Tibial artery (tissue), 4 donors: ENCODE measurements around the gene ST6GALNAC2.

Experiments used
- DNase-seq, 2 donors: peaks; one replicate each; pipeline ENCODE4 v3.0.0-alpha.2; 2019
- H3K27ac ChIP-seq, 2 donors: fragments of 200-600 bp; sonication (generic) in 1 of 2; 1 replicate in 1 of 2; 2 replicates in 1 of 2; pipeline ENCODE4 v1.5.1; 2018 to 2019; ENCODE audit warnings: mild to moderate bottlenecking in 1 of 2
- H3K27me3 ChIP-seq, 2 donors: fragments of 200-600 bp; sonication (generic) in 1 of 2; one replicate each; pipeline versions ENCODE4 v1.5.1 to v1.6.0; 2016 to 2019
- H3K36me3 ChIP-seq, 3 donors: fragments of 200-600 bp; sonication (generic) in 2 of 3; one replicate each; pipeline ENCODE4 v1.5.1; 2016 to 2019; ENCODE audit warnings: mild to moderate bottlenecking in 2 of 3
- H3K4me1 ChIP-seq, 4 donors: fragments of 200-600 bp; sonication (generic) in 2 of 4; 1 replicate in 3 of 4; 2 replicates in 1 of 4; pipeline ENCODE4 v1.5.1; 2016 to 2019
- H3K4me3 ChIP-seq, 2 donors: fragments of 200-600 bp; sonication (generic) in 1 of 2; 1 replicate in 1 of 2; 2 replicates in 1 of 2; pipeline ENCODE4 v1.5.1; 2018 to 2019; ENCODE audit warnings: mild to moderate bottlenecking in 2 of 2
- H3K9me3 ChIP-seq, 3 donors: fragments of 200-600 bp; sonication (generic) in 1 of 3; one replicate each; pipeline ENCODE4 v1.5.1; 2016 to 2019
- intact Hi-C: fragments of 100-400 bp; cut with DNase I; formaldehyde crosslinking; loops from one replicate; pipeline ENCODE4 v1.15.0; 2023; ENCODE audit warnings: low total_unique reads
- TF ChIP-seq, protein P1 (sequence below), 2 experiments: fragments of 200-600 bp in 1 of 2; fragments of 450-650 bp in 1 of 2; IDR thresholded peaks; one replicate each; pipeline ENCODE4 v1.5.1; 2017 to 2019; ENCODE audit warnings: antibody characterized with exemption in 2 of 2, mild to moderate bottlenecking in 1 of 2, moderate library complexity in 1 of 2

Gene ST6GALNAC2

DNA sequence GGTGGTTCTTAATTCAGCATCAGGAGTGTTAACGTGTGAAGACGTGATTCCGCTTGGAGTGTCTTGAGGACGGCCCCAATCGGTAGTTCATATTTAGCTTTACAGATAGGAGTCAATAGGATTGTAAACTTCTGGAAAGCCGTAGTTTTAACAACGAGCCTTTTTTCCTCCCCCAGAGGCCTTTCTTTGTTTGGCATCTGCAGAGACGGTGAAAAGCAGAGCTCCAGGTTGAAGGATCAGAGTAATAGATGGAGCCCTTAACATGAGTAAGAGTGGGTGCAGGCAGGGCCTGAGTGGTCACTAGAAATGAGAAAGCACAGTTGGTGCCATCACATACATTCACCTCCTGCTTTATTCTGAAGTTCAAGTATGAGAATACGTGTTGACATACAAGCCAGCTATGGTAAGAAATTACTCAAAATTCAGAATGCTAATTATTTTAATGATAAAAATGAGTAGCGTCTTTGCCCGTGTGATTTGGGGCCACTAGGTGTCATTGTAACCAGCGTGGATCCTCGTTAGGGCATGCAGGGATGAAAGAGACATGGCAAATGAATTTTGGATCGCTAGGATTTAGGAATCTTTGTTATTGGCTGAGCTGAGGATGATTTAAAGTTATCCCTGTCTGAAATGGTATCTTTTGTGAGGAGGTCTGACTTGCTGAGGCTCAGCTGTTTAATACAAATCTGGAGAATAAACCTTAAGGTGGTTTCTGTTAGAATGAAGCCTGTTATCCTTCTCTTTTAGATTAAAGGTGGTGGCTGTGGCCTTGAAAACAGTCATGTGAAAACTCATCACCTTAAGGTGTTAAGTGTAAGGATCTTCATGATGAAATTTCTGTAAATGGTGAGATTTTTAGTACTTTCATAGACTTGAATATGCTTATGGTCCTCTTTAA is 27.2 kb downstream of the ST6GALNAC2 start:
- intact Hi-C loops, result loop anchor here (10.0 kb wide), 1 partner anchor 156 kb away; the partner anchor contains the start of gene MXRA7
- Histone ChIP-seq H3K4me3 (peak overlapping the region; percentile 61 to 70), H3K4me1 (peaks cover 0 to 54% (median 22%) of the 10 kb centered on the region in 4 donors), H3K27me3 (no peaks in the 10 kb centered on the region), H3K27ac (peak overlapping the region; percentile 81 to 83), H3K9me3 (no peaks in the 10 kb centered on the region), H3K36me3 (peaks cover 6 to 16% (median 13%) of the 10 kb centered on the region in 3 donors)
- TF ChIP-seq, protein P1, sequence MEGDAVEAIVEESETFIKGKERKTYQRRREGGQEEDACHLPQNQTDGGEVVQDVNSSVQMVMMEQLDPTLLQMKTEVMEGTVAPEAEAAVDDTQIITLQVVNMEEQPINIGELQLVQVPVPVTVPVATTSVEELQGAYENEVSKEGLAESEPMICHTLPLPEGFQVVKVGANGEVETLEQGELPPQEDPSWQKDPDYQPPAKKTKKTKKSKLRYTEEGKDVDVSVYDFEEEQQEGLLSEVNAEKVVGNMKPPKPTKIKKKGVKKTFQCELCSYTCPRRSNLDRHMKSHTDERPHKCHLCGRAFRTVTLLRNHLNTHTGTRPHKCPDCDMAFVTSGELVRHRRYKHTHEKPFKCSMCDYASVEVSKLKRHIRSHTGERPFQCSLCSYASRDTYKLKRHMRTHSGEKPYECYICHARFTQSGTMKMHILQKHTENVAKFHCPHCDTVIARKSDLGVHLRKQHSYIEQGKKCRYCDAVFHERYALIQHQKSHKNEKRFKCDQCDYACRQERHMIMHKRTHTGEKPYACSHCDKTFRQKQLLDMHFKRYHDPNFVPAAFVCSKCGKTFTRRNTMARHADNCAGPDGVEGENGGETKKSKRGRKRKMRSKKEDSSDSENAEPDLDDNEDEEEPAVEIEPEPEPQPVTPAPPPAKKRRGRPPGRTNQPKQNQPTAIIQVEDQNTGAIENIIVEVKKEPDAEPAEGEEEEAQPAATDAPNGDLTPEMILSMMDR (IDR thresholded peaks at IDR 0.05), result peak in 1 of 2 experiments; percentile 13
- DNase-seq, result no peak

DNA sequence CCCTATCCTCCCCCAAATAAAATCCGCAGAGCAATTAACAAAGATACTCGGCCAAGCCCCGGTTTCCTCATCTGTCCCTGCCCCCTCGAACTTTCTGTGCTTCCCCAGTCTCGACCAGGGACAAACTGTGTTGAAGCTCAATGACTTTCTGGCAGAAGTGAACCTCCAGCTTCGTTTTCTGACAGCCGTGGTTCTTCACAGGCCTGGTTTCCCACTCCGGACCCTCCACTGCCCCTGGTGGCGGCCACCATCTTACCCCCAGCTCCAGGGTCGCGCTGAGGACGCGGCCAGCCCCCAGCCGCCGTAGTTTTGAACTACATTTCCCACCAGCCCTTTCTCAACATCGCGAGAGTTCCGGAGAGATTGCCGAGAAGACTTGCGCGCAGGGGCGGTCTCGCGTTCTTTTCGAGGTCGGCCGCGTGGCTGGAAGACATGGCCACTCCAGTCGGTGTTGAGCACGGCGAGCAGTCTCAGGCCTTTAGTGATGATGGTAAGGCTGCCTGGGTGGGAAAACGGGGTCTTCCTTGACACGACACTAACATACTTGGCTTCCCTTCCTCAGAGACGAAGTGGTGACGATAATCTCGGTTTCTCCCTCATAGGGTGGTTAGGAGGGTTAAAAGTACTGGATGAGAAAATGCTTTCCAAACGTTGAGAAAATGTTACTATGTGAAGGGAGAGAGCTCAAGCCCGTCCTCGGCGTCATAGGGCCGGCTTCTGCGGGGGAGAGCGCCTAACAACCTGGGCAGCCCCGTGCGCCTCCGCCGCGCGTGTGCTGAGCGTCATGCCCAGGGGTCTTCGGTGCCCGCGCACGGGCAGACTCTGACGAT is 28.1 kb downstream of the ST6GALNAC2 start:
- H3K4me3 ChIP-seq, result peak overlapping the region; percentile 61 to 70
- TF ChIP-seq, protein P1 (IDR thresholded peaks at IDR 0.05), result peak; percentile 30 to 63
- peaks cover 0 to 54% (median 22%) of the 10 kb centered on the region in 4 donors for H3K4me1 ChIP-seq
- intact Hi-C loops, result loop anchor here (10.0 kb wide), 1 partner anchor 157 kb away; the partner anchor contains the start of gene MXRA7
- DNase-seq, result peak; percentile 94 to 96
- H3K36me3 ChIP-seq, result peaks cover 5 to 9% (median 8%) of the 10 kb centered on the region in 3 donors
- H3K9me3 ChIP-seq, result no peaks in the 10 kb centered on the region
- H3K27me3 ChIP-seq, result no peaks in the 10 kb centered on the region
- peak overlapping the region; percentile 81 to 83 for H3K27ac ChIP-seq

DNA sequence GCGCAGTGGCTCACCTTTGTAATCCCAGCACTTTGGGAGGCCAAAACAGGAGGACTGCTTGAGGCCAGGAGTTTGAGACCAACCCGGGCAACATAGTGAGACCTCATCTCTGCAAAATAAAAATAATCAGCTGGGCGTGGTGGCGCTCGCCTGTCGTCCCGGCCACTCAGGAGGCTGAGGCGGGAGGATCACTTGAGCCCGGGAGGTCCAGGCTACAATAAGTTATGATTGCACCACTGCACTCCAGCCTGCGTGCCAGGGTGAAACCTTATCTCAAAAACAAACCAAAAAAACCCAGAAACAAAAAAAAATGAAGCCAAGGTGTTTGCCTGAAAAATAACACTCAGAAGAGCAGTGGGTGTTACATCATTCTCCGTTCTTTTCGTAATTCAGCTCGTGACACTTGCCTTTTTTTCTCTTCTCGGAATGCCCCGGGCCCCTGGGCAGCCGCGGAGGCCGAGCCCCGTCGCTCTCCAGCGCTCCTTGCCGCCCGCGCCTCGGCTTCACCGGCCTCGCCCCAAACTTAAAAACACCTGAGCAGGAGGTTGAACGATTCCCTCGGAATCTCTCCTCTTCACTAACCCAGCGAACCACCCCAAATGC is 28.8 kb downstream of the ST6GALNAC2 start:
- Histone ChIP-seq H3K4me1 (peaks cover 0 to 54% (median 21%) of the 10 kb centered on the region in 4 donors), H3K4me3 (peak overlapping the region; percentile 61 to 70), H3K27ac (peak overlapping the region; percentile 81 to 83), H3K36me3 (peaks cover 3 to 6% (median 3%) of the 10 kb centered on the region in 3 donors), H3K9me3 (no peaks in the 10 kb centered on the region), H3K27me3 (no peaks in the 10 kb centered on the region)
- intact Hi-C loops, result loop anchor here (10.0 kb wide), 1 partner anchor 158 kb away; the partner anchor contains the start of gene MXRA7
- TF ChIP-seq, protein P1 (IDR thresholded peaks at IDR 0.05), result no peak
- peak in 1 of 2 donors; percentile 75 for DNase-seq

DNA sequence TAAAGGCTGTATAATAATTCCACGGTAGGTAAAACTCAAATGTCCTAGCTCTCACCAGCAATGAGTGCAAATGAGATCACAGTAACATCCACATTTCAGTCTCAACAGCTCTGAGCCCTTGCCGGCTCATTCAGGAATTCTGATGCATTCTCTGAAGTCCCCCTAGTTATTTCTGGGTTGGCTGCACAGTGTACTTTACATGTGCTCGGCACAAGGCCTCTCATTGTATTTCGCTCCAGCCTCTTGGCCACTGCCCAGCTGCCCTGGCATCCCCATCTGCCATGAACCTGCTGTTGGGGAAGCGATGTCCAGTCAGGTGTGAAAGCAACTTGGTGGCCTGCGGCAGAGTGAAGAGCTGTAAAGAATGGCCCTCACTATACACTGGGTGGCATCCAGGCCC is 31.5 kb downstream of the ST6GALNAC2 start:
- H3K36me3 ChIP-seq, result no peaks in the 10 kb centered on the region
- TF ChIP-seq, protein P1 (IDR thresholded peaks at IDR 0.05), result no peak
- intact Hi-C loops, result loop anchor here (10.0 kb wide), 1 partner anchor 161 kb away; the partner anchor contains the start of gene MXRA7
- peaks cover 0 to 41% (median 14%) of the 10 kb centered on the region in 4 donors for H3K4me1 ChIP-seq
- H3K27ac ChIP-seq, result no peak overlapping the region
- peak in 1 of 2 donors; percentile 63 for DNase-seq
- H3K9me3 ChIP-seq, result no peaks in the 10 kb centered on the region
- H3K27me3 ChIP-seq, result no peaks in the 10 kb centered on the region
- H3K4me3 ChIP-seq, result no peak overlapping the region
